A673 (cell line): ENCODE measurements around the gene SLC39A9. TPM values are rescaled to one million over a fixed set of nuclear protein-coding genes. Genes with fewer than 3 reads are reported as not detected.

Experiments used
- BruUV-seq: library from RNA; stranded (reverse); fragments of 400-500 nt; replicated peaks from 2 replicates; lab custom pipeline; 2021; lab: Mats Ljungman, UMichigan
- CTCF ChIA-PET: fragments of 300-600 bp; sonication (Branson Sonifier 250); formaldehyde crosslinking; loops from one replicate; lab custom pipeline; 2022; ENCODE audit warnings: antibody characterized with exemption; lab: Charles Lee
- POLR2A ChIA-PET: fragments of 300-600 bp; sonication (Branson Sonifier 250); formaldehyde crosslinking; loops from one replicate; lab custom pipeline; 2022; ENCODE audit warnings: antibody characterized with exemption; ENCODE audit not compliant: low non-redundant PET; lab: Charles Lee
- DNase-seq: peaks from one replicate; pipeline ENCODE4 v3.0.0-alpha.2; 2015; ENCODE audit warnings: low spot score
- H3K27ac ChIP-seq: fragments of 200-600 bp; sonication (generic); 2 replicates; pipeline ENCODE4 v1.5.1; 2016; ENCODE audit warnings: mixed run types, low read depth, mild to moderate bottlenecking, mixed read lengths, antibody characterized with exemption, low read length; ENCODE audit not compliant: poor library complexity, severe bottlenecking
- H3K27me3 ChIP-seq: fragments of 200-600 bp; sonication (generic); replicated peaks from 2 replicates; pipeline ENCODE4 v1.6.1; 2017; ENCODE audit warnings: mixed run types, low read depth, mild to moderate bottlenecking, mixed read lengths, antibody characterized with exemption, low read length; ENCODE audit not compliant: insufficient read depth, poor library complexity
- H3K36me3 ChIP-seq: fragments of 200-600 bp; sonication (generic); 2 replicates; pipeline ENCODE4 v1.6.1; 2016; ENCODE audit warnings: mixed run types, mild to moderate bottlenecking, mixed read lengths, antibody characterized with exemption, low read length; ENCODE audit not compliant: insufficient read depth, poor library complexity, severe bottlenecking
- H3K4me1 ChIP-seq: fragments of 200-600 bp; sonication (generic); 2 replicates; pipeline ENCODE4 v1.6.1; 2017; ENCODE audit warnings: mixed run types, mild to moderate bottlenecking, mixed read lengths, antibody characterized with exemption, low read length; ENCODE audit not compliant: insufficient read depth, poor library complexity, severe bottlenecking
- H3K4me3 ChIP-seq: fragments of 200-600 bp; sonication (generic); 2 replicates; pipeline ENCODE4 v1.5.1; 2016; ENCODE audit warnings: low read depth, mixed run types, mild to moderate bottlenecking, mixed read lengths, low read length; ENCODE audit not compliant: poor library complexity, severe bottlenecking
- H3K9me3 ChIP-seq: fragments of 200-600 bp; sonication (generic); 2 replicates; pipeline ENCODE4 v1.6.1; 2016; ENCODE audit warnings: mixed run types, low read depth, mild to moderate bottlenecking, mixed read lengths, antibody characterized with exemption, low read length; ENCODE audit not compliant: poor library complexity, severe bottlenecking
- EZH2 ChIP-seq: fragments of 200-600 bp; sonication (generic); IDR thresholded peaks from 2 replicates; pipeline ENCODE4 v1.6.1; 2017; ENCODE audit warnings: borderline replicate concordance, low read depth, mild to moderate bottlenecking, mixed read lengths, antibody characterized with exemption, low read length; ENCODE audit not compliant: poor library complexity, severe bottlenecking
- intact Hi-C: fragments of 100-400 bp; cut with micrococcal nuclease; formaldehyde crosslinking; loops from one replicate; pipeline ENCODE4 v1.10.0; 2022; ENCODE audit not compliant: unreplicated experiment
- total RNA-seq: library from RNA; stranded (reverse); gene quantifications from 2 replicates; pipeline ENCODE4 v1.2.3, GENCODE V29; 2021
- TF ChIP-seq, protein P1 (sequence below): fragments of 300-800, 200-600 bp; sonication (generic); conservative IDR thresholded peaks from 2 replicates; pipeline ENCODE4 v1.5.1; 2017; ENCODE audit warnings: low read depth, mild to moderate bottlenecking, antibody characterized with exemption, low read length, moderate library complexity, mixed read lengths

Gene SLC39A9
- total RNA-seq, 1 experiment from 2014 or later, result 59.2 TPM

DNA sequence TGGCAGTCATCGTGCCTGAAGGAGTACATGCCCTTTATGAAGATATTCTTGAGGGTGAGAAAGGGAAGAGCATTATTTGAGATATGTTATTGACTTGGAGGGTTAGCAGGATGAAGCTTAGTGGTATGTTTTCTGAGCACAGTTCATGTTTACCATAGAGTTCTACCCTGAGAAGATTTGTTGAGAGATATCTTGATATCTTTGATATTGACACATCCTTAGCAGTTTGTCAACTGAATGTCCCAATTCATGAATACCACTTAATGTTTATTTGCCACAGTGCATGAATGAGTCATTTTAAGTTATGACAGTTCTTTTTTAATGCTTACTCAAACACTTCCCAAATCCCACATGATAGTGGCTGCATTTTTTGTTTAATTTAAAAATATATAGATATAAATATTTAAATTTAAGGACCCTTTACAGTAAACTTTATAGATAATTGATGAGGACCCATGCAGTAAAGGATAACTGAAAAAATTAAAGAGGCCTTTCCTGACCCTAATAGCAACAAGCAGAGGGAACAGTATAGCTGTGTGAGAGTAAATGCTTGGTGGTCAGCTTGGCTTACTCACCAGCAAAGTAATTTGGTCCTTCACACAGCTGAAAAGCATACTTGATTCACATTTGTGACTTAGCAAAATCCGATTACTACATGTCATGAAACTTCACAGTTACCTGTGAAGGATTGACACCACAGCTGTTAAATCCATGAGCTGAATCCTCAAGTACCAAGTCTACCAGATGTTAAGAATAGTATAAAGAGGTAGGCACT is 25.8 kb downstream of the SLC39A9 start:
- H3K27me3 ChIP-seq, result no peaks in the 10 kb centered on the region
- no peaks in the 10 kb centered on the region for H3K4me1 ChIP-seq
- BruUV-seq, result no TSS peak
- POLR2A ChIA-PET, result interaction anchor here (0.6 kb wide), 1 partner anchor 37 kb away, joined by 3 read pairs; no protein-coding TSS in a partner anchor
- H3K36me3 ChIP-seq, result peaks cover 17% of the 10 kb centered on the region
- H3K9me3 ChIP-seq, result no peaks in the 10 kb centered on the region
- intact Hi-C loops, result no loop called here
- TF ChIP-seq, protein P1, sequence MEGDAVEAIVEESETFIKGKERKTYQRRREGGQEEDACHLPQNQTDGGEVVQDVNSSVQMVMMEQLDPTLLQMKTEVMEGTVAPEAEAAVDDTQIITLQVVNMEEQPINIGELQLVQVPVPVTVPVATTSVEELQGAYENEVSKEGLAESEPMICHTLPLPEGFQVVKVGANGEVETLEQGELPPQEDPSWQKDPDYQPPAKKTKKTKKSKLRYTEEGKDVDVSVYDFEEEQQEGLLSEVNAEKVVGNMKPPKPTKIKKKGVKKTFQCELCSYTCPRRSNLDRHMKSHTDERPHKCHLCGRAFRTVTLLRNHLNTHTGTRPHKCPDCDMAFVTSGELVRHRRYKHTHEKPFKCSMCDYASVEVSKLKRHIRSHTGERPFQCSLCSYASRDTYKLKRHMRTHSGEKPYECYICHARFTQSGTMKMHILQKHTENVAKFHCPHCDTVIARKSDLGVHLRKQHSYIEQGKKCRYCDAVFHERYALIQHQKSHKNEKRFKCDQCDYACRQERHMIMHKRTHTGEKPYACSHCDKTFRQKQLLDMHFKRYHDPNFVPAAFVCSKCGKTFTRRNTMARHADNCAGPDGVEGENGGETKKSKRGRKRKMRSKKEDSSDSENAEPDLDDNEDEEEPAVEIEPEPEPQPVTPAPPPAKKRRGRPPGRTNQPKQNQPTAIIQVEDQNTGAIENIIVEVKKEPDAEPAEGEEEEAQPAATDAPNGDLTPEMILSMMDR, result no peak
- TF ChIP-seq EZH2, result no peak
- H3K4me3 ChIP-seq, result no peak overlapping the region
- CTCF ChIA-PET, result no interaction called here
- H3K27ac ChIP-seq, result no peak overlapping the region
- DNase-seq, result no peak

DNA sequence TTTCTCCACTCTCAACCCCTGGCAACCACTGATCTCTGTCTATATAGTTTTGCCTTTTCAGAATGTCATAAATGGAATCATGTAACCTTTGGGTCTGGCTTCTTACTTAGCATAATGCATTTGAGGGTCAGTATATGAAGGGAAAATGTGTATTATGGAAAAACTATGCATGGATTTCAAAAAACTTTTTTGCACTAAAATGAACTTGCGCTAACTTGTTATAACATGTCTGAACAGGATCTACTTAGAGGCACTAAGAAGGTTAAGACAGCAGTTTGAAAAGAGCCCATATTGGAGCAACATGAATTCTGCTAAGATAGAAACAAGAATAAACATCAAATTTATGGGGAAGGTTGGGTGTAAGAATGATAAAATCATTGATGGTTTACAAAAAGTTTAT is 29.1 kb downstream of the SLC39A9 start:
- Histone ChIP-seq H3K4me3 (no peak overlapping the region), H3K4me1 (no peaks in the 10 kb centered on the region), H3K9me3 (no peaks in the 10 kb centered on the region), H3K27ac (no peak overlapping the region), H3K27me3 (no peaks in the 10 kb centered on the region), H3K36me3 (peaks cover 17% of the 10 kb centered on the region)
- BruUV-seq, result no TSS peak
- intact Hi-C loops, result no loop called here
- no peak for TF ChIP-seq EZH2
- TF ChIP-seq, protein P1, result no peak
- POLR2A ChIA-PET, result no interaction called here
- CTCF ChIA-PET, result no interaction called here
- DNase-seq, result no peak

DNA sequence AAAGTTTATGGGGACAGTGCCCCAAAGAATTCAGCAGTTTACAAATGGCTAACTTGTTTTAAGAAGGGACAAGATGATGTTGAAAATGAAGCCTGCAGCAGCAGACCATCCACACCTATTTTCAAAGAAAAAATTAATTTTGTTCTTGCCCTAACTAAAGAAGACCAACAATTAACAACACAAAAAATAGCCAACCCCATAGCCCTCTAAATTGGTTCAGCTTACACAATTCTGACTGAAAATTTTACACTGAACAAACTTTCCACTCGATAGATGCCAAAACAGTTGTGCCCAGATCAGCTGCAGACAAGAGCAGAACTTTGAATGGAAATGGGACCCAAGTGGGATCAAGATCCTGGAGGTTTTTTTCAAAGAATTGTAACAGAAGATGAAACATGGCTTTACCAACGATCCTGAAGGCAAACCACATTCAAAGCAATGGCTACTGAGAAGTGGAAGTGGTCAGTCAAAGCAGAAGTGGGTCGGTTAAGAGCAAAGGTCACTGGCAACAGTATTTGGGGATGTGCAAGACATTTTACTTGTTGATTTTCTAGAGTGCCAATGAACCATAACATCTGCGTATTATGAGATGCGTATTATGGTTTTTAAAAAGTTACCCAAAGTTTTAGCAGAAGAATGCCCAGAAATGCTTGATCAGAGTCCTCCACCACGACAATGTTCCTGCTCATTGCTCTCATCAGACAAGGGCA is 30.0 kb downstream of the SLC39A9 start:
- H3K4me3 ChIP-seq, result no peak overlapping the region
- H3K36me3 ChIP-seq, result peaks cover 17% of the 10 kb centered on the region
- H3K4me1 ChIP-seq, result no peaks in the 10 kb centered on the region
- TF ChIP-seq EZH2, result no peak
- TF ChIP-seq, protein P1, result no peak
- DNase-seq, result no peak
- ChIA-PET POLR2A (no interaction called here), CTCF (no interaction called here)
- no peaks in the 10 kb centered on the region for H3K9me3 ChIP-seq
- no peaks in the 10 kb centered on the region for H3K27me3 ChIP-seq
- intact Hi-C loops, result no loop called here
- BruUV-seq, result no TSS peak
- H3K27ac ChIP-seq, result no peak overlapping the region
